Measurements from ENCODE around the gene NES. TPM values are rescaled to one million over a fixed set of nuclear protein-coding genes. Genes with fewer than 3 reads are reported as not detected.

NES gene
- total RNA-seq, 1 experiment from 2014 or later: 0.03 TPM

GRCh38 chr1:156691665-156692440, 14.6 kb upstream of the NES start:
- DNase-seq: peak; percentile 72
- Histone ChIP-seq H3K27me3 (no peaks in the 10 kb centered on the region), H3K36me3 (no peaks in the 10 kb centered on the region), H3K9me3 (no peaks in the 10 kb centered on the region), H3K4me3 (no peak overlapping the region)

- no peak for DNase-seq
- Histone ChIP-seq H3K27me3 (no peaks in the 10 kb centered on the region), H3K4me3 (no peak overlapping the region)
Measured at GRCh38 chr1:156691191-156691590, 14.0 kb upstream of the NES start.

GRCh38 chr1:156690675-156691036, 13.4 kb upstream of the NES start:
- Histone ChIP-seq H3K9me3 (no peaks in the 10 kb centered on the region), H3K4me3 (no peak overlapping the region), H3K27me3 (no peaks in the 10 kb centered on the region), H3K36me3 (no peaks in the 10 kb centered on the region)
- no peak for DNase-seq

More at GRCh38 chr1:156691191-156691590, 14.0 kb upstream of the NES start:
- Histone ChIP-seq H3K9me3 (no peaks in the 10 kb centered on the region), H3K36me3 (no peaks in the 10 kb centered on the region)

- no peak for DNase-seq
- no peaks in the 10 kb centered on the region for H3K36me3 ChIP-seq
- no peaks in the 10 kb centered on the region for H3K9me3 ChIP-seq
- H3K4me3 ChIP-seq: no peak overlapping the region
- H3K27me3 ChIP-seq: no peaks in the 10 kb centered on the region
Measured at GRCh38 chr1:156689953-156690674, 12.9 kb upstream of the NES start.

- Histone ChIP-seq H3K4me3 (peak overlapping the region; percentile 13), H3K9me3 (no peaks in the 10 kb centered on the region), H3K36me3 (no peaks in the 10 kb centered on the region), H3K27me3 (no peaks in the 10 kb centered on the region)
- DNase-seq: peak; percentile 82
Measured at GRCh38 chr1:156689035-156689952, 12.1 kb upstream of the NES start.

GRCh38 chr1:156684227-156684782, 7.1 kb upstream of the NES start:
- H3K36me3 ChIP-seq: no peaks in the 10 kb centered on the region
- H3K9me3 ChIP-seq: no peaks in the 10 kb centered on the region
- no peak overlapping the region for H3K4me3 ChIP-seq
- DNase-seq: peak; percentile 56
- no peaks in the 10 kb centered on the region for H3K27me3 ChIP-seq

GRCh38 chr1:156682166-156682890, 5.1 kb upstream of the NES start:
- no peak for DNase-seq
- no peak overlapping the region for H3K4me3 ChIP-seq

GRCh38 chr1:156681196-156681960, 4.2 kb upstream of the NES start:
- no peak for DNase-seq
- Histone ChIP-seq H3K4me3 (no peak overlapping the region), H3K36me3 (no peaks in the 10 kb centered on the region), H3K27me3 (no peaks in the 10 kb centered on the region), H3K9me3 (no peaks in the 10 kb centered on the region)

More at GRCh38 chr1:156682166-156682890, 5.1 kb upstream of the NES start:
- Histone ChIP-seq H3K27me3 (no peaks in the 10 kb centered on the region), H3K9me3 (no peaks in the 10 kb centered on the region), H3K36me3 (no peaks in the 10 kb centered on the region)

- H3K27me3 ChIP-seq: no peaks in the 10 kb centered on the region
- H3K36me3 ChIP-seq: no peaks in the 10 kb centered on the region
- no peaks in the 10 kb centered on the region for H3K9me3 ChIP-seq
- no peak for DNase-seq
- H3K4me3 ChIP-seq: no peak overlapping the region
Measured at GRCh38 chr1:156680056-156680455, 2.8 kb upstream of the NES start.

GRCh38 chr1:156677616-156678596, 699 bp upstream of the NES start:
- peak; percentile 59 for DNase-seq
- Histone ChIP-seq H3K27me3 (no peaks in the 10 kb centered on the region), H3K36me3 (no peaks in the 10 kb centered on the region), H3K9me3 (no peaks in the 10 kb centered on the region), H3K4me3 (no peak overlapping the region)

GRCh38 chr1:156676114-156676819, 940 bp downstream of the NES start:
- Histone ChIP-seq H3K36me3 (no peaks in the 10 kb centered on the region), H3K4me3 (no peak overlapping the region), H3K27me3 (no peaks in the 10 kb centered on the region), H3K9me3 (no peaks in the 10 kb centered on the region)
- no peak for DNase-seq

GRCh38 chr1:156675210-156676113, 1.7 kb downstream of the NES start:
- H3K36me3 ChIP-seq: no peaks in the 10 kb centered on the region
- DNase-seq: no peak
- no peaks in the 10 kb centered on the region for H3K27me3 ChIP-seq
- H3K4me3 ChIP-seq: no peak overlapping the region
- H3K9me3 ChIP-seq: no peaks in the 10 kb centered on the region

Measured in MG63 (cell line).